IPS-NIHi7 (cell line): ENCODE measurements around the gene CTBP2.
"Not testable (repeated sequence)": the region's sequence is repeated elsewhere in the genome, so short reads cannot be mapped to it uniquely, and the experiment has no call there.

ENCODE experiments used
- DNase-seq: peaks from one replicate; pipeline ENCODE4 v3.0.0; 2012; ENCODE audit warnings: mixed read lengths; ENCODE audit errors: extremely low spot score

Gene CTBP2

GRCh38 chr10:125087191-125087896 lies 73.0 kb downstream of the CTBP2 start:
- no peak for DNase-seq

DNA sequence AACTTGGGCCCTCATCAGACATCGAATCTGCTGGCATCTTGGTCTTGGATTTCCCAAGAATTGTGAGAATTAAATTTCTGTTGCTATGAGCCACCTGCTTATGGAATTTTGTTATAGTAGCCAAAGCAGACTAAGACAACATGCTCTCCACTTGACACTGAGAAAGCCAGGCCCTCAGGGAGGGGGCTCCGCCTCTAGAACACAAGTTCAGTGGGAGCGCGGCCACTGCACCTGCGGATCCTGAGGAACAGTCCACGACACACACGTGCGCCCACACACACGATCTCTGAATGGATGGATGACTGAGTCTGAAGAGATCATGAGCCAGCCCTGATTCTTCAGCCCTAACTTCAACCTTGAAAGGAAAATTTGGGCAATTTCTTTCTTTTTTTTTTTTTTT lies 73.7 kb downstream of the CTBP2 start:
- no peak for DNase-seq

- no peak for DNase-seq
Measured at GRCh38 chr10:125085258-125086054, 74.9 kb downstream of the CTBP2 start.

GRCh38 chr10:125084614-125085257 lies 75.6 kb downstream of the CTBP2 start:
- no peak for DNase-seq

DNA sequence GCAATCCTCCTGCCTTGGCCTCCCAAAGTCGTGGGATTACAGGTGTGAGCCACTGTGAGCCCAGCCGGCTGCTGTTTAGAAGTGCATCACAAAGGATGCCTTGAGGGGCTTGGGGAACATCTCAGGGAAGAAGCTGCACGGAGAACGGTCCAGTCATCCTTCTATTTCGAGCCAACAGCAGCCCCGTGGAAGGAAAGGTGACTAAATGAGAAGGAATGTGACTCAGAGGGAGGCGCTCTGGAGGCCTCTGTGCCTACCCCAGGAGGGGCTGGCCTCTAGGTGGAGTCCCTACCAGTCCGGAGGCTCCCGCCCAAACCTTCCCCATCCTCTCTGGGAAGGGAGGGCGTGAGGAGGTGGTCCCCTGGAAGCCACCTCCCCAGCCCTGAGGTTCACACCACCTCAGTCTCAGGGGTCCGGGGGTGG lies 76.2 kb downstream of the CTBP2 start:
- DNase-seq = peak; percentile 82

DNA sequence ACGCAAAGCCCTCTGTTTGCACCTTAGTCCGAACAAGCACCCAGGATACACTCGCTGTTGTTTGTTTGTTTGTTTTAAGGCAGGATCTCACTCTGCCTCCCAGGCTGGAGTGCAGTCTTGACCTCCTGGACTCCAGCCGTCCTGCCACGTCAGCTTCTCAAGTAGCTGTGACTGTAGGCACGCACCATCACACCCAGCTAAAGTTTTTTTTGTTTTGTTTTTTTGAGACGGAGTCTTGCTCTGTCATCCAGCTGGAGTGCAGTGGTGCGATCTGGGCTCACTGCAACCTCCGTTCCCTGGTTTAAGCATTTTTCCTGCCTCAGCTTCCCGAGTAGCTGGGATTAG lies 76.8 kb downstream of the CTBP2 start:
- no peak for DNase-seq

DNA sequence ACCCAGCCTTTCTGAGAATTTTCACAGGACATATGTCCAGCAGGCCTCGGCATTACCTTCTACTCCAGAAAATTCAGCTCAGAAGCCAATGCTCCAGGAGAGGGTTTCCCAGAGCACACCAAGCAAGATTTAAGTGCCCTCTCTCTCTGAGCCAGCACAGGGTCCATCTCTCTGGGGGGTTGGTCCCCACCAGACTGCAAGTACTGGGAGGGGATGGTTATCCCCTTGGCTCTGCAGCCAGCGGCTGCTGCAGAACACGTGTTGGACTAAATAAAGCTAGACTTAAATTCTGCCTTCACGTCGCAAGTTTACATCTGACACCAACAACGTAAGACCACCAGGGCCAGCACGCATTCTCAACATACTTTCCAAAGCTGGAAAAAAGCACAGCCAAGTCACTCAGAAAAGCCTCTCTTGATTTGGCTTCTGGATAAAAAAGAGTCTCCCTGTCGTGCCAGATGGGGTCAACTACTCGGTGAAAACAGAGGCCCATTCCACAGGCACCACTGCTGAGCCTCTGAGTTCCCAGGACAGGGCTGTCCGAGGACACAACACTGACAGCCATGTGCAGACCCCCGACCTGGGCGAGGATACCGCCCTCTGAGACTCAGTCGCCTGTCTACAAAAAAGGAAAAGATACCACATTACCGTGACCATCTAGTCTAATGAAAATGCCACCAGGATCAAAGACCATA lies 77.3 kb downstream of the CTBP2 start:
- DNase-seq = no peak

- not testable (repeated sequence) for DNase-seq
Measured at GRCh38 chr10:125082471-125082870, 77.9 kb downstream of the CTBP2 start.

DNA sequence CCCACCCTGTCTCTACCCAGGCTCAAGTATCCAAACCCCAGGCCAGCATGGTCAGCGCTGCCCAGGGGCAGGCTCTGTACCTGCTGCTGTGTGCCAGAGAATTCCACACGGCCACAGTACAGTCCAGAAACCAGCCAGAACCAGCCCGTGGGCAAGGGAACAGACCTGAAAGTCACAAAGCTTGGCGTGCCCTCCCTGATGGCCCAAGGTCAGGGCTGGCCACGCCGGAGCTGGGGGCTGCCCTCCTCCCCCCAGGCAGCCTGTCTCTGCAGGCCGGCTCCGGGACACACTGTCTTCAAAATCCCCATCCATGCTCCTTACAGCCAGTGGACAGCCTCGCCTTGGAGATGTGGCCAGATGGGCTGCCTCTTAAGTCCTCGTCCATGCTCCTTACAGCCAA lies 78.4 kb downstream of the CTBP2 start:
- no peak for DNase-seq

DNA sequence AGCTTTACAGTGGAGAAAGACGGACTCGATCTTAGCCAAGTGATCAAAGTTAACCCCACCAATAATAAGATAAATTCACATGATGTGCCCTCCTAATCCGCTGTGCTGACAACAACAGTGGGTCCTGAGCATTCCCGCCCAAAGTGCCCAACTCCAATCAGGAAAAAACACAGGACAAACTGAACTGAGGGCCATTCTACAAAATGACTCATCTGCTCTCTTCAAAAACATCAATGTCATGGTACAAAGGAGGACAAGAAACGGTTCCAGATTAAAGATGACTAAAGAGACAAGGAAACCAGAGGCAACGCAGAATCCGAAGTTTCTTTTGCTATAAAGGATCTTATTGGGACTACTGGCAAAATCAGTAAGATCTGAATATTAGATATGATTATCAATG lies 79.4 kb downstream of the CTBP2 start:
- no peak for DNase-seq

DNA sequence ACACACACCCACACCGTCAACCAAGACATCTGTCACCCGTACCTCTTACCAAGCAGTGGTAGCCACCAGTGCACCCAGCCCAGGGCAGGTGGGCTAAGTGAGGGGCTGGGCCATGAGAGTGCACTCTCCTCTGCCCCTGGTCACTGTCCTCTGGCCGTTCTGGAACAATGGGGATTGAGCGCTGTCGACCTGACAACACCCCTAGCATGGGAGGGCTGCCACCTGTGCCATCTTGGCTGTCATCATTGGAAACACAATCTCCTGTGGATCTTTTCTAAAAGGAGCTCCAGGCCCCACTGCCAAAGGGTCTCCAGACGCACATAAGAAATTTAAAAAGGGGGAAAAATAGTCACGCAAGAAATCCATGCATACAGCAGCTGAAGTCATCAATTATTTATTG lies 80.1 kb downstream of the CTBP2 start:
- no peak for DNase-seq

DNA sequence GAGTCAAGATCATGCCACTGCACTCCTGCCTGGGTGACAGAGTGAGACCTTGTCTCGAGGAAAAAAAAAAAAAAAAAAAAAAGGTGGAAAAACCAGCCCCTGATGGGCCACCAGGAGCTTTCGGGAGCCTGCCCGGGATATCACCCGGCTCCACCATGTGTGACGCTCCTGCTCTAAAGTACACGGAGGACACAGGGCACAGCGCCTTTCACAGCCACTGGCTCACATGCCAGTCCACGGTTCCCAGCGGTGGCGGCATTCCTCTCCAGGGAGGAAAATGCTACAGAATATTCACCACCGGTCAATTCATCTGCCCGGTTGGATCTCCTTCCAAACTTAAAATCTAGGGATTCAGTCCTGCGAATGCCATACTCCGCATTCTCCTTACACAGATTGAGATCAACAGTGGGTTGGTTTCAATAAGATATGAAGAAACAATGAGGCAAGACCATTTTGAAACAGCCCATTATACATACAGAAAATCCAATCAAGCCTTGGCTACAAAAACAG lies 81.2 kb downstream of the CTBP2 start:
- no peak for DNase-seq

- no peak for DNase-seq
Measured at GRCh38 chr10:125076891-125077541, 83.3 kb downstream of the CTBP2 start.

DNA sequence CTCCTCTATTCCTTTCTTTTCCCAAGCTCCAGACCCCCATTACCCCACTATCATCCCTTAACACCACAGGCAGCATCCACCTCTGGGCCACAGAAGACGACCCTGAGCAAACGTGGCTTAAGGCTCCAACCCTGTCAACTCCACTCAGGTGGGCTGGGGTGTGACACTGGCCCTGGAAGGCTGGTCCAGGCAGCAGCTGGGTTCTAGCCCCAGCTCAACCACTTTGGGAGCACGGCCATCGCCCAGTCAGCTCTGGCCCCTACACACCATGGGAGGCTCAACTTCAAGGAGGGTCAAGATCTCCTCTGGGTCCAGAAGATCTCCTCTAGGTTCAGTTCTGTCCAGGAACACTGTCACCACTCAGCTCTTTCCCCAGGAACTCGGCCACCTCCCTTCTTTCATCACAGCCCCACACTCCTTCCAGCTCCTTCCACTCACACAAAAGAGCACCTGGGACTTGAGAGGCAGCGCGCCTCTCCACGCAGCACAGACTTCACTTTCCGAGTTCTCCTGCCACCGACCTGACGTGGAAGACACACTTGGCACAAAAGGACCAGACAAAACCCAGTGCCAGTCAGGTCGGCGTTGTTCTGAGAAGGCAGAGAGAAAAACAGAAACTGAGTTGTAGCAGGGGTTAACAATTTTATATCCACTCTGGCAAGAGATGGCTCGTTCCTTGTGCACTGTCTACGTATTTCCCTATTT lies 84.1 kb downstream of the CTBP2 start:
- DNase-seq = no peak

DNA sequence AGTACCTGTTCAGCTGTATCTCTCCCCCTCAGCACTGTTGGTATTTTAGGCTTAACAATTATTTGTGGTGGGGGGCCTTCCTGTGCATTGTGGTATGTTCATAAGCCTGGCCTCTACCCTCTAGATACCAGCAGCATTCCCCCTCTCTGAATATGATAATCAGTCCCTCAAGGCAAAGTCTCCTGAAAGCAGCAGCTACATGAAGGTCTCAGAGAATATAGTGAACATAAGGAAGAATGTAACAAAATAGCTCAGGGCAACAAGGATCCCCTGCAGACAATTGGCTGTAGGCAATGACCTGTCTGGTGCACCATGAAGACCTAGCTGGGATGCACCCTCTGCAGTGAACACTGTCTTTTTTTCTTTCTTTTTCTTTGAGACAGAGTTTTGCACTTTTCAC lies 86.4 kb downstream of the CTBP2 start:
- DNase-seq = no peak

- DNase-seq = no peak
Measured at GRCh38 chr10:125072794-125073193, 87.6 kb downstream of the CTBP2 start.

DNA sequence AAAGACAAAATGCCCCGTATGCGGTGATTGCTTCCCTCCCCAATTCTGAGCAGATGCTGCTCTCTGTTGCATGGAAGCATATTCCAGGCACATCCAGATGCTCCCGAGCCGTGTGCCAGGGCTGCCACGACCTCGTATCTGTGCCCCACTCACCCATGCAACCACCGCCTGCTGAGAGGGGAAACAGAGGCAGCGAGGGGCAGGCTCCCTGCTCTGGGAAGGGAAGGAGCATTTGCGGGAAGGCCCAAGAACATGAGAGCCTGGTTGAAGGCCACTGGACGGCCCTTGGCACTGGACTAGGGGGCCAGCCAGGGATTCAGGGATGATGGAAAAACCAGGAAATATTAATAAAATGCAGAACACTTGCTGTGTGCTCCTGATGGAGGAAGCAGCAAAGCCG lies 89.4 kb downstream of the CTBP2 start:
- no peak for DNase-seq

- no peak for DNase-seq
Measured at GRCh38 chr10:125068406-125068805, 92.0 kb downstream of the CTBP2 start.

DNA sequence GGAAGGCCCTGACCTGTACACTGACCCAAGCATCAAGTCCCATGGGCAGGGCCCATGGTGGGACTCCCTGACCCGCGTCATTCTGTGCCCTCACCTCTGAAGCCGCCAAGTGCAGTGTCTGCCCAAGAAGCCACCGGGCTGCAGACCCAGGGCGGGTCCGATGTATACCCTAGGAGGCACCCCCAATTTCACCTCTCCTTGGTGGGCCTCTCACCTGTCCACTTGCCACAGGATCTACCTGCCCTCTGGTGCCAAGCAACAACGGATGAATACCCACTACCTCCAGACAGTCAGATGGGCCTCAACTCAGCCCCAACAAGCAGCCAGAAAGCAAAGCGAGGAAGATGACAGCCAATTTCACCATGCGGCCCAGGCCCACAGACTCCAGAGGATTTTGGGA lies 92.6 kb downstream of the CTBP2 start:
- DNase-seq = no peak

DNA sequence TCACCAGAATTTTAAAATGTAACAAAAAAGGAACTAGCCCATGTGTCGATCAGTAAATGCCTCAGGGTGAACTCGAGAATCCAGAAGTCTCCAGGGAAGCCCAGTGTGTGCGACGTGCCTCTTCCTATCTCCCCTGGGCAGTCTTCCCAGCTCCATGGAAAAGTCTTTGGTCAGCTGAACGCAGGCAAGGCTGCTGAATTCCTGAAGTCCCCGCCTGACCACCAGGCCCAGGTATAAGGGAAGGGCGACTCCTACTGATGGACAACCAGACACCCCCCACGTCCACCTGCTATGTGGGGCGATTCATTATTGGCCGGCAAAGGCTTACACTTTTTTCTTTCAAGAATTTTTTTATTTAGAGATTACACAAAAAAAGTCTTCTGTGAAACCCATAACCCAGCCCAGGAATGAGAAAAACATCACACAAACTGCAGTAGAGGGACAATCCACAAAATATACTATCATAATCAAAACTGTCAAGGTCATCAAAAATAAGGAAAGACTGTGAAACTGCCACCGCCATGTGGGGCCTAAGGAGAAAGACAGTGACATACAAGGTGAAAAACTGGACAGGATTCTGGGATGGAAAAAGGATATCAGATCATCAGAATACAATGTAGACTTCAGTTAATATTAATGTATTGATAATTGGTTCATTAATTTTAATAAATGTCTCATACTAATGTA lies 93.5 kb downstream of the CTBP2 start:
- DNase-seq = no peak
